Type B pancreatic cell (in vitro differentiated cells): ENCODE results near the gene CRIP3. TPM values are rescaled to one million over a fixed set of nuclear protein-coding genes. Genes with fewer than 3 reads are reported as not detected.
A peak's percentile ranks its signal among the peaks of the same experiment; 100 is the strongest.

ENCODE experiments used
- DNase-seq: peaks from one replicate; pipeline ENCODE4 v3.0.0; 2021; ENCODE audit warnings: mixed read lengths; ENCODE audit not compliant: unreplicated experiment; ENCODE audit errors: extremely low spot score
- H3K27ac Mint-ChIP-seq: 2 replicates; pipeline ENCODE4 v1.8.0; 2021; ENCODE audit warnings: mild to moderate bottlenecking, mixed read lengths
- H3K27me3 Mint-ChIP-seq: 2 replicates; pipeline ENCODE4 v1.8.0; 2021; ENCODE audit warnings: mixed read lengths
- H3K36me3 Mint-ChIP-seq: 2 replicates; pipeline ENCODE4 v1.8.0; 2021; ENCODE audit warnings: mixed read lengths
- H3K4me1 Mint-ChIP-seq: one replicate; pipeline ENCODE4 v1.8.0; 2021; ENCODE audit warnings: mixed read lengths; ENCODE audit not compliant: unreplicated experiment
- H3K4me3 Mint-ChIP-seq: 2 replicates; pipeline ENCODE4 v1.8.0; 2021; ENCODE audit warnings: mild to moderate bottlenecking, mixed read lengths
- H3K9me3 Mint-ChIP-seq: 2 replicates; pipeline ENCODE4 v1.8.0; 2021; ENCODE audit warnings: mixed read lengths
- total RNA-seq: library from RNA; stranded (reverse); gene quantifications from 2 replicates; pipeline ENCODE4 v1.2.1, GENCODE V29; 2021; ENCODE audit warnings: low replicate concordance
- TF ChIP-seq, protein P1 (sequence below): fragments of 200-600 bp; sonication (generic); conservative IDR thresholded peaks from 2 replicates; pipeline ENCODE4 v1.5.0; 2021; ENCODE audit warnings: antibody characterized with exemption, mild to moderate bottlenecking

CRIP3 gene
- total RNA-seq, 1 donor from 2014 or later = 2.9 TPM

DNA sequence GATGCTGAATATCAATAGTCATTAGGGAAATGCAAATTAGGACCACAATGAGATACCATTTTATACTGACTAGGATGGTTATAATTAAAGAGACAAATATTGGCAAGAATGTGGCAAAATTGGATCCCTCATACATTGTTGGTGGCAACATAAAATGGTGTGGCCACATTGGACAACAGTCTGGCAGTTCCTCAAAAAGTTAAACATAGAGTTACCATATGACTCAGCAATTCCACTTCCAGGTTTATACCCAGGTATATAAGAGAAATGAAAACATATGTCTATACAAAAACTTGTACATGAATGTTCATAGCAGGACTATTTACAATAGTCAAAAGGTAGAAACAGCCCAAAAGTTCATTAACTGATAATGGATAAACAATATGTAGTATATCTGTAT, 2.0 kb upstream of the CRIP3 start:
- H3K4me3 Mint-ChIP-seq = no peak overlapping the region
- TF ChIP-seq, protein P1, sequence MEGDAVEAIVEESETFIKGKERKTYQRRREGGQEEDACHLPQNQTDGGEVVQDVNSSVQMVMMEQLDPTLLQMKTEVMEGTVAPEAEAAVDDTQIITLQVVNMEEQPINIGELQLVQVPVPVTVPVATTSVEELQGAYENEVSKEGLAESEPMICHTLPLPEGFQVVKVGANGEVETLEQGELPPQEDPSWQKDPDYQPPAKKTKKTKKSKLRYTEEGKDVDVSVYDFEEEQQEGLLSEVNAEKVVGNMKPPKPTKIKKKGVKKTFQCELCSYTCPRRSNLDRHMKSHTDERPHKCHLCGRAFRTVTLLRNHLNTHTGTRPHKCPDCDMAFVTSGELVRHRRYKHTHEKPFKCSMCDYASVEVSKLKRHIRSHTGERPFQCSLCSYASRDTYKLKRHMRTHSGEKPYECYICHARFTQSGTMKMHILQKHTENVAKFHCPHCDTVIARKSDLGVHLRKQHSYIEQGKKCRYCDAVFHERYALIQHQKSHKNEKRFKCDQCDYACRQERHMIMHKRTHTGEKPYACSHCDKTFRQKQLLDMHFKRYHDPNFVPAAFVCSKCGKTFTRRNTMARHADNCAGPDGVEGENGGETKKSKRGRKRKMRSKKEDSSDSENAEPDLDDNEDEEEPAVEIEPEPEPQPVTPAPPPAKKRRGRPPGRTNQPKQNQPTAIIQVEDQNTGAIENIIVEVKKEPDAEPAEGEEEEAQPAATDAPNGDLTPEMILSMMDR = no peak
- no peak for DNase-seq
- H3K27me3 Mint-ChIP-seq = peaks cover 23% of the 10 kb centered on the region
- H3K27ac Mint-ChIP-seq = no peak overlapping the region
- H3K4me1 Mint-ChIP-seq = peaks cover 7% of the 10 kb centered on the region
- no peaks in the 10 kb centered on the region for H3K9me3 Mint-ChIP-seq
- no peaks in the 10 kb centered on the region for H3K36me3 Mint-ChIP-seq

- DNase-seq = no peak
- Mint-ChIP-seq H3K9me3 (no peaks in the 10 kb centered on the region), H3K4me3 (no peak overlapping the region), H3K27ac (peak overlapping the region; percentile 7), H3K36me3 (no peaks in the 10 kb centered on the region), H3K4me1 (peaks cover 7% of the 10 kb centered on the region), H3K27me3 (peaks cover 23% of the 10 kb centered on the region)
- TF ChIP-seq, protein P1 = no peak
These were observed 1.5 kb upstream of the CRIP3 start for GRCh38 chr6:43310134-43310533.

DNA sequence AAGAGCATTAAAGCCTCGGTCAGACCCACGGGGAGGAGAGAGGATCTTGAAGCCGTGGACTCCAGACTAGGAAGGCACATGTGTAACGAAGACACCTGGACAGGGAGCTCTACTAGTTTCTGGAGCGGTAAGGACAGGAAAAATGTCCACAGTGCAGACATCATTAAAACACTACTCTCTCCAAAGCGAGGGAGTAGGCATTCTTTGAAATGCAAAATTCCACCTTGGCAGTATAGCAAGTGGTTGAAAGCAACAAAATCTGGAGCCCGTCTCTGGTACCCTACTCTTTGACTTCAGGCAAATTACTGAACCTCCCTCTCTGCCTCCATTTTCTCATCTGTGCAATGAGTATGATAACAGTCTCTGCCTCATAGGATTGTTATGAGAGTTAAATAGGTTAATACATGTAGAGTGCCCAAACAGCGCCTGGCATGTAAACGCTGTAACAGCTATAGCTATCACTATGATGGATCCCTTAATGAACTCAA, 408 bp upstream of the CRIP3 start:
- H3K9me3 Mint-ChIP-seq = no peaks in the 10 kb centered on the region
- no peak for DNase-seq
- H3K4me3 Mint-ChIP-seq = peak overlapping the region; percentile 85
- H3K27ac Mint-ChIP-seq = no peak overlapping the region
- peaks cover 7% of the 10 kb centered on the region for H3K4me1 Mint-ChIP-seq
- no peaks in the 10 kb centered on the region for H3K36me3 Mint-ChIP-seq
- H3K27me3 Mint-ChIP-seq = peaks cover 18% of the 10 kb centered on the region
- TF ChIP-seq, protein P1 = no peak

DNA sequence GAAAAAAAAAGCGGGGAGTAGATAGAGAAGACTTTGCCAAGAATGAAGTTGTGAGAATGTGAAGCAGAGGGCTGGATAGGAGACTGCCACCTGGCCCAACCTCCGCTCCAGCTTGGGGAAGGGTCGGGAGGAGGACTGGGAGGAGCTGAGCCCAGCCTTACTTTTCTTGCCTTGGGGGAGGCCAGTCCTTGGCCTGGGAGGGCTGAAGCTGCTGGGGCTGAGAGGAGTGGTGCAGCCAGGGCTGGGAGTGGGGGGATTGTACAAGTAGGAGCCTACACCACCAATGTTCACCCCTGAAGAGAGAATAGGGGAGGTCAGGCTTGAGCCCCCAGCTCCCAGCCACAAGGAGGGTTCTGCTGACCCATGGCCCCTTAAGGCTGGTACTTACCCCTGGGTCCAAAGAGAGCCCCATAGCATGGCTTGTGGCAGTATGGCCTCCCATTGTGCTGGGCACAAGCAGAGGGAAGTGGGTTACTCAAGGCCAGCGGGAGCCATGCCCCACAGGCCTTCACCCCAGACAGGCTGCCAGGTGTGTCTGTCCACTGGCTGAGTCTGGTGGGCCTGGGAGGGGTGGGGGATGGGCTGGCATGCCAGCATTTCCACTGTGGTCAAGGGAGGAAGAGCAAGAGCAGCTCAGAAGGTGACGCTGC, 1.1 kb downstream of the CRIP3 start:
- Mint-ChIP-seq H3K27ac (no peak overlapping the region), H3K4me3 (peak overlapping the region; percentile 41), H3K4me1 (peaks cover 7% of the 10 kb centered on the region), H3K9me3 (no peaks in the 10 kb centered on the region), H3K36me3 (no peaks in the 10 kb centered on the region), H3K27me3 (peaks cover 17% of the 10 kb centered on the region)
- DNase-seq = peak; percentile 60
- TF ChIP-seq, protein P1 = no peak

DNA sequence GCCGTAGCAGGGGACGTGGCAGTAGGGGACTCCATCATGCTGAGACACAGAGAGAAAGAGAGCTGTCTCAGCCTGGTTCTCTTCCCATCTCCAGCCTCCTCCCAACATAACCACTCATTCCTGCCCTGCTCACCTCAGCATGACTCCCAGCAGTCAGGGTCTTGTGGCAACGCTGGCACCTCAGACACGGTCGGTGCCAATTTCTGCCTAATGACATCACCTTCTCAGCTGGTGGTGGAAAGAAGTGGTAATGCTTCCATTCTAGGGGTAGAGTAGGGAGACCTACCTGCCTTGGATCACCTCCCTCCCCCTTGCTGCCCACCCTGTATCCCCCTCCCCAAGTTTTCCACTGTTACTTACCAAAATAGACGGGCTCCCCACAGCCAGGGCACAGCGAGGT, 2.5 kb downstream of the CRIP3 start:
- no peak overlapping the region for H3K27ac Mint-ChIP-seq
- no peaks in the 10 kb centered on the region for H3K36me3 Mint-ChIP-seq
- DNase-seq = no peak
- H3K4me3 Mint-ChIP-seq = no peak overlapping the region
- peaks cover 20% of the 10 kb centered on the region for H3K27me3 Mint-ChIP-seq
- H3K4me1 Mint-ChIP-seq = peaks cover 7% of the 10 kb centered on the region
- TF ChIP-seq, protein P1 = no peak
- H3K9me3 Mint-ChIP-seq = no peaks in the 10 kb centered on the region
